SKM-1 (cell line): ENCODE data around the gene RPS19BP1.

Experiments
- DNase-seq: peaks from one replicate; lab custom pipeline; 2025; ENCODE audit not compliant: unreplicated experiment; lab: John Stamatoyannopoulos, UW

Gene RPS19BP1

DNA sequence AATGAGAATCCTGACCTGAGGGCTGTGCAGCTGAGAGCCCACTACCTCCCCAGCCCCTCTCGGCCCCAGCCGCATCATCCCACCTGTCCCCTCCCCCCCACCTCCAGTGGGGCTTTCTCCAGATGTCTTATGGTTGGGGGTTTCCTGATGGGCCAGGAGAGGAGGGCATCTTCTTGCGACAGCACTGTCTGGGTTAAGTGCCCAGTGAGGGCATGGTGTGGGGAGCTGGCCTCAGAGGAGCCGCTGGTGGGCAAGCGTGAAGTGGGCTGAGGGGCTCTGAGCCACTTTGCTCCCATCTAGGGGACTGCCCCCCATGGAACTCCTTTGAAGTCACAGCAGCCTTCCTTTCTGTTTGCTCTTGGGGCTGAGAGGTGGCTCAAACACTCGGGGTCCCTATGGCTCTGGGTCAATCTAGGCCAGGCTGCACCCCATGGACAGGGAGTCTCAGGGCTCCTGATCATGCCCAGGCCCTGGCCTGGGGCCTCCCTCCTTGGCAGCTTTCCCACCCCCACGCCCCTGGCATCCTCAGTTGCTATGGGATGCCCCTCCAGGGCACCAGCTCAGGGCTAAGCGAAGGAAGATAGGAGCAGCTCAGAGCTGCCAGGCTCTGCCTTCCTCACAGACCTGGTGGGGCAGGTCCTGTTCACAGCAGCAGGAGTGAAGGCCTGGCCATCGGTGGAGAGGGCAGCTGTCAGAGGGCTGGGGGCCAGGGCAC lies 41.4 kb downstream of the RPS19BP1 start:
- no peak for DNase-seq

- DNase-seq = peak; percentile 82
These were observed 42.3 kb downstream of the RPS19BP1 start for GRCh38 chr22:39490135-39490798.

DNA sequence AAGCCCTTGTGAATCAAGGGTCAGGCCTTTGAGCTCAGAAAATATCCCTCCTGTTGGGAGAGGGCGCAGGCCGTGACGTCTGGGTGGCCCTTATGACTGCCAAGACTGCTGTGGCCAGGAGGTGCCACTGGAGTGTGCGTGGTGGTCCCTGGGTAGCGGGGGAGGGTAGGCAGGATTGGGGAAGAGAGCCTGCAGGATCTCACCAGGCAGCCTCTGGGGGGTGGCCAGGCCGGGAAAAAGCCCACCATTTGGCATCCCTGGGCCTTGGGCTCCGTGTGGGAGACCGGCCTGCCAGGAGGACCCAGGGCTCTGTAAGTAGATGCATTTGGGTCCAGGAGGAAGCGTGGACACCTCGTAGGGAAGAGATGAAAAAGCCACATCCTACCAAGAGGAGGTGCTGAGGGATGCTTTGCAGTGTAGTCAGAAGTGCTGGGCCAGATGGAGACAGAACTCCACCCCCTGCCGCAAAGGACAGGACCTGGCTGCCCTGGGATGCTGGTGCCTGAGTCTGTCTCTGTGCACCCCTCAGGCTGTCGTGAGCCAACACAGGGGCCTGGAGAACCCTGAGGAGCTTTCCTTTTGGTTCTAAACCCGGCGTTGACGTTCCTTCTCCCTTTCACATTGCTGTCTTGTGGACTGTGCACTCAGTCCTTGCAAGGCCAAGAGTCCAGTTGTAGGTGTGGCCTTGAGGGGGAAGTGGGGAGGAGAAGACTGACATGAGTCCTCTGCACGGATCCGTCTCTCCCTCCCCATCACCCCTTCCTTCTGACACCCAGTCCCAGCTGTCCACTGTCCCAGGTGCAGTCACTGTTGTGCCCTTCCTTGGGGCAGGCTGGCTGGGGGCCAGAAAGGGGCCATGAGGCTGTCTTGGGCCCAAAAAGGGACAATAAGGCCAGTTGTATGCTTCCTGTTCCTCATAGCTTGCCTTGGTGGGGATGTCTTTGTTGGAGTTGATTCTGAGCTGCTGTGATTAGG lies 43.2 kb downstream of the RPS19BP1 start:
- DNase-seq = no peak

- DNase-seq = no peak
These were observed 43.9 kb downstream of the RPS19BP1 start for GRCh38 chr22:39488563-39489083.

- DNase-seq = no peak
These were observed 44.6 kb downstream of the RPS19BP1 start for GRCh38 chr22:39487826-39488520.

GRCh38 chr22:39486951-39487825 lies 45.4 kb downstream of the RPS19BP1 start:
- no peak for DNase-seq

GRCh38 chr22:39482768-39483167 lies 49.8 kb downstream of the RPS19BP1 start:
- no peak for DNase-seq

GRCh38 chr22:39481595-39481994 lies 51.0 kb downstream of the RPS19BP1 start:
- DNase-seq = no peak

GRCh38 chr22:39481054-39481453 lies 51.5 kb downstream of the RPS19BP1 start:
- no peak for DNase-seq

- no peak for DNase-seq
These were observed 52.0 kb downstream of the RPS19BP1 start for GRCh38 chr22:39480557-39480956.

- no peak for DNase-seq
These were observed 53.3 kb downstream of the RPS19BP1 start for GRCh38 chr22:39479254-39479653.
